ENCODE data around the gene OSER1.

GRCh38 chr20:44182135-44182765 lies 28.3 kb downstream of the OSER1 start:
- TF ChIP-seq CTCF (IDR thresholded peaks at IDR 0.05) (no peak), POLR2A (IDR thresholded peaks at IDR 0.05; ENCODE audit: low read depth) (no peak), POLR2AphosphoS5 (IDR thresholded peaks at IDR 0.05) (peak; percentile 4 to 39)

Measured in esophagus muscularis mucosa (tissue), 3 donors.